CD4-positive, alpha-beta T cell treated with Interleukin-15 for 4 hours (primary cell): Measurements from ENCODE around the gene PTPRN2.
"Not testable (repeated sequence)": the region's sequence is repeated elsewhere in the genome, so short reads cannot be mapped to it uniquely, and the experiment has no call there.

Source experiments
- DNase-seq: peaks from one replicate; pipeline ENCODE4 v3.0.0-alpha.2; 2020; ENCODE audit warnings: low spot score

The PTPRN2 gene

GRCh38 chr7:158301207-158301606 lies 286.4 kb downstream of the PTPRN2 start:
- no peak for DNase-seq

- no peak for DNase-seq
Observed at GRCh38 chr7:158300427-158300826, 287.2 kb downstream of the PTPRN2 start.

GRCh38 chr7:158299607-158300006 lies 288.0 kb downstream of the PTPRN2 start:
- DNase-seq: no peak

DNA sequence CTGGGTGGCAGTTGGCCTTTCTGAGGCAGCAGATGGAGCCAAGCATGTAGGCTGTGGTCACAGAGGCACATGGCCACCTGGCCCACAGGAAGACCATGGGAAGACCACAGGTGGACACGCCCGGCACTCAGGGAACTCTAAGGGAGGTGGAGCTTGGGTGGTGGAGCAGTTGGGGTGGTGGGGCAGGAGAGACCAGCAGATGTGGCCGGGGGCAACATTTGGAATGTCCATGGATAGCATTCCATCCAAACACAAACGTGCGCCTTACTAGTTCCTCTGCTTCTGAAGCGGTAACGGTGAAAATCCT lies 290.9 kb downstream of the PTPRN2 start:
- DNase-seq: no peak

GRCh38 chr7:158295966-158296797 lies 291.4 kb downstream of the PTPRN2 start:
- no peak for DNase-seq

DNA sequence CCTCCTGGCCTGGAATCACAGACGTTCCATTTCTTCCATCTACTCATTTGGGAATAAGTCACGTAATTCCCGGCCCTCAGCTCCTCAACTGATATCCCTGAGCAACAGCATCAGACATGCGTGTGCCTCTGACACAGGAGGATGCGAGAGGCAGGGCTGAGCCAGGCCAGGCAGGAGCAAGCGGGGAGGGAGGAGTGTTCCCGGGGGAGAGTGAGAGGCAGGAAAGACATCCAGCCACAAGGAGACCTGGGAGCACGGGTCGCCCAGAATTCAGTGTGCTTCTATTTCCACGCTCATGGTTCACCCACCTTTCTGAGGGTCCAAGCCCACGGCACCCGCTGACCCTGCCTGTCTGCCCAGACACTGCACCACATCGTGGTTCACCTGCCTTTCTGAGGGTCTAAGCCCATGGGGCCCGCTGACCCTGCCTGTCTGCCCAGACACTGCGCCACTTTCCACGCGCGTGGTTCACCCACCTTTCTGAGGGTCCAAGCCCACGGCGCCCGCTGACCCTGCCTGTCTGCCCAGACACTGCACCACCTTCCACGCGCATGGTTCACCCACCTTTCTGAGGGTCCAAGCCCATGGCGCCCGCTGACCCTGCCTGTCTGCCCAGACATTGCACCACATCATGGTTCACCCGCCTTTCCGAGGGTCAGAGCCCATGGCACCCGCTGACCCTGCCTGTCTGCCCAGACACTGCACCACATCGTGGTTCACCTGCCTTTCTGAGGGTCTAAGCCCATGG lies 293.0 kb downstream of the PTPRN2 start:
- not testable (repeated sequence) for DNase-seq

DNA sequence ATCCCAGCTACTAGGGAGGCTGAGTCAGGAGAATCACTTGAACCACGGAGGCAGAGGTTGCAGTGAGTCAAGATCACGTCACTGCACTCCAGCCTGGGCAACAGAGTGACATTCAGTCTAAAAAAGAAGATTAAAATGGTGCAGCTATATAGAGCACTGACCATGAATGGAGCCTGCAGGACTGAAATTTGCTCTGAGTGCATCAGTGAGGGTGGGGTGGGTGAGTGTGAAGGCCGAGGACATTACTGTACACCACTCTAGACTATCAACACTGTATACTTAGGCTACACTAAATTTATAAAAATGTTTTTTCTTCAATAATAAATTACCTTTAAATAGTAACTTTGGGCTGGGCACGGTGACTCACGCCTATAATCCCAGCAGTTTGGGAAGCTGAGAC lies 294.7 kb downstream of the PTPRN2 start:
- no peak for DNase-seq

DNA sequence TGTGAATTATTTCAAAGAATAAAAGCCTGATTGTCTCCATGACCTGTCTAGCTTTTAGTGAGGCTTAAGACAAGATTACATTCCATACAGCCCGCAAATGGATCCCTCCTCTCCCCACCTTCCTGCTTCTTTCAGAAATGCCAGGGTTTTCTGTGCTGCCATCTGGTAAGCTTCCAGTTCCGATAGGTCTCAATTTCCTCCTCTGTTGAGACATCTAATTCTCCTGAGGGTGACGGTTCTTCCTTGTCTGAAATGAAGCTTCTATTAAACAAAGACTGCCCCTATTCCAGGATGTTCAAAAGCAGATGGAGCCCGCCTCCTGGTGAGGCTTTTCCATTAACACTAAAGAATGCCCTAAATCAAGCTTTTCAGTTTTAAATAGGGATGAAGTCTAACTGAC lies 295.6 kb downstream of the PTPRN2 start:
- no peak for DNase-seq

DNA sequence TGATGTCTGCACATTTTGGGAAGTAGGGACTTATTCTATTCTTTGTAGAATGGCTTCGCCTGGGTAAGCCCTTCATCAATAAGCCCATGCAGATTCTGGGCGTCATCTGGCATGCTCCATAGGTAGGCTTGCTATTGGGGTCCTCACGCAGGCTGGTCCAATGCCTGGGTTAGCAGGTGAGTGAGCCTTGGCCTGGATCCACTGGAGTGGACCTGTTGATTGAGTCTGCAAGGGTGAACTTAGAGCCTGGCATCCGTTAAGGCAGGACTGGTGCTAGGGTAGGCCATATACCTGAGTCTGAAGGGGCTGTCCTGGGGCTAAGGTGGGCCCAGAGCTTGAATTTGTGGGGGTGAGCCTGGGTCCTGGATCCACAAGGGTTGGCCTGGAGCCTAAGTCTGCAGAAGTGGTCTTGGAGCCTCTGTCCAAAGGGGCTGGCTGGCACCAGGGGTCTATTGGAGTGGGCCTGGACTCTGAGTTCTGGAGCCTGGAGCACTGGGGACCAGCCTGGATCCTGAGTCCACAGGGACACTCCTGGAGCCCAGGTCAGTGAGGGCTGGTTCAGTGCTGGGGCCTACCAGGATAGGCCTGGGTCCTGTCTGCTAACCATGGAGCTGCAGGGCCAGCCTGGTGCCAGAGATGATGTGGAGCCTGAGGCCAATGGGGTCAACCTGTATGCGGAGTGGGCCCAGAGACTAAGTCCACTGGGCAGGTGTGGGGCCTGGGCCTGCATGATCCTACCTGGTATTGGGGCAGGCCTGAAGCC lies 297.7 kb downstream of the PTPRN2 start:
- no peak for DNase-seq

DNA sequence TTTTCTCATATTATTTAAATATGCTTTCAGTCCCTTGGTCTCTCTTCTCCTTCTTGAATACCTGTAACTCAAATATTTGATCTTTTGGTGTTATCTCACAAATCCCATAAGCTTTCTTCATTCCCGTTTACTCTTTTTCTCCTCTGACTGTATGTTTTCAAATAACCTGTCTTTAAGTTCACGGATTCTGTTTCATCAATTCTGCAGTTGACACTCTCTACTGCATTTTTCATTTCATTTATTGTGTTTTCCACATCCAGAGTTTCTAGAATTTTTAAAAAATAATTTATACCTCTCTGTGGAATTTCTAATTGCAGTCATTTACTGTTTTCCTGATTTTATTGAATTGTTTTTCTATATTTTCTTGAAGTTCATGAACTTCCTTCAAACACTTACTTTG lies 298.4 kb downstream of the PTPRN2 start:
- DNase-seq: no peak

DNA sequence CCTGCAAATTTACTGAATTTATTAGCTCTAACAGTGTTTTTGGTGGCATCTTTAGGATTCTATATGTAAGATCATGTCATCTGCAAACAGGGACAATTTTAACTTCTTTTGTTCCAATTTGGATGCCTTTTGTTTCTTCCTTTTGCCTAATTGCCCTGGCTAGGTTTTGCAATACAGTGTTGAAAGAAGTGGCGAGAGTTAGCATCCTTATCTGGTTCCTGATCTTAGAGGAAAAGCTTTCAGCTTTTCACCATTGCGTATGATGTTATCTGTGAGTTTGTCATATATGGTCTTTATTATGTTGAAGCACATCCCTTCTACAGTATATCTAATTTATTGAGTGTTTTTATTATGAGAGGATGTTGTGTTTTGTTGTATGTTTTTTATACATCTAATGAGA lies 301.4 kb downstream of the PTPRN2 start:
- DNase-seq: no peak

- DNase-seq: no peak
Observed at GRCh38 chr7:158285383-158285770, 302.2 kb downstream of the PTPRN2 start.

DNA sequence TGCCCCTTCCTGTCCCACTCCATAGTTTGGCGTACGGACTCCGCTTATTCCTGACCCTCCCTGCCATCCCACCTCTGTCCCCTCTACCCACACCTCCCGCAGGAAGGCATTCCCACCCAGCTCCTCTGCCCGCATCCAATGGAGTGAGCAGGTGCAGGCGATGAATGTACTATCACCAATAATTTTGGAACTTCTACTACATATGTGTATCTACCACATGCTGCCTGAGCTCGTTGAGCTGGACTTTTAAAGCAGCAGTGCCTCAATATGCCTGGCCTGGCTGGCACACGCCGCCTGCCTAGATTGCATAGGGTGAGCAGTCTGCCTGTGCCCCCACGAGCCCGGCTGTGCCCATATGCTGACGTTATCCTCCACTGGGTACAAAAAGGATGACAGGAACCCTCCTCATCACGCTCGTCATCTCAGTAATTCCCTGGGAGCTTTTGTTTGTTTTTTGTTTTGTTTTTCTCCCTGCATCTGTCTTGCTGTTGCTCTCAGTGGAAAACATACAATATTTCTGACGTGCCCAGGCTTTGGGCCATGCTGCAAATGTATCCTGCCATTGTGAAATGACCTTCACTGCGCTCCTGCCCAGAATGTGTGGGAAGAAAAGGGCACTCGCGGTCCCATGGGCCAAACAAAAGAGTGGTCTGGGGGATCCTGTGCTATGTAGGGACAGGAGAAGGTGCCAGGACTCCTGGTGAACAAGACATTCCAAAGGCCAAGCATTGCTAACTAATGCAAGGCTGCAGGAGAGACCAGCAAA lies 302.8 kb downstream of the PTPRN2 start:
- no peak for DNase-seq

DNA sequence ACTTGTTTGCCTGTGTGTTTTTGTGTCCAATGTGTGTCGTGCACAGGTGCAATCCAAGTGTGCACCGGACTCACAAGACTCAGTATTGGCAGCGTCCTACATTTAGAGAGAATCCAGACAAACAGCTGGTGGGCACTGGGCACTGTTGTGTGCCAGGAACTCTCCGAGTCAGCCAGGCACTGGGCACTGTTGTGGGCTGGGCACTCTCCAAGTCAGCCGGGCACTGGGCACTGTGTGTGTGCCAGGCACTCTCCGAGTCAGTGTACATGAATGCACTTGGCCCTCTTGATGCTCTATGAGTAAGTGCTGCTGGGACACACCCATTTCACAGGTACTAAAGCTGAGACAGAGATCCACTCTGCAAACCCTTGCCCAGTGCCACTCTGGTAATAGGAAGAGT lies 303.5 kb downstream of the PTPRN2 start:
- no peak for DNase-seq

DNA sequence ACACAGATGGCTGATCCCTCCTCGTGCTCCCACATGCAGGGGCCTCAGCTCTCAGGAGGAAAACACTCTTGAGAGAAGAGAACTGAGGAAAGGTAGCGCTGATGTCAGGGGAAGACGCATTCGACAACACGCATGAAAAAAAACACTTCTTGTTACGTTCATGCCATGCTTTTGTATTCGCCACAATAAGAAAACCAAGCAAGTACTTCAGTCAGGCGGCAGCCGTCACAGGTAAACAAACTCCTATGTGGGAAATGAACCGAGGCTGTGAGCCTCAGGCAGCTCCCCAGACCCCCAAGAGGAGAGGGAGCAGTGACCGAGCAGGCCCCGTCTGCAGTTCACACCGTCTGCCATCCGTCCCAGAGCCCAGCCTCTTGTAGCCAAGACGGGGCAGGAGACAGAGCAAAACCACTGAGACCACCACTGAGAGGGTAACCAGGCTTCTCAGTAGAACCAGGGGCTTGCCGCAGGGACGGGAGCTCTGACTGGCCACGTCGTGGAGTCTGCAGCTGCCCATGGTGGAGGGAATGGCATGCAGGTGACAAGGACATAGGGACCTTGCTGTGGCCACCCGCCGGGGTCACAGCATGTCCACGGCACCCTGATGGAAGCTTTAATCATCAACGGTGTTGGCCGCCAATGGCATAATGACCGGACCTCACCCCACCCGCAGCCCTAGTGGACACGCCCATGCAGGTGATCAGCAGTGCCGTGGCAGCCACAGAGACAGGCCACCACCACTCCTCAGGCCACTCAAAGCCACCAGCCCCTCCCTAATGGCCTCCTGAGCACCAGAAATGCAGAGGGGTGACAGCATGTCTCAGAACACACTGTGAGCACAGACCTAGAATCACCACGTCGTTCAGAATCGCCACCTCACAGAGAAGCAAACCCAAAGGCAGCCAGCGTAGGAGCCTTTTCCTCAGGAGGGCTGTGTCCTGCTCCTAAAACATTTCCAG lies 304.3 kb downstream of the PTPRN2 start:
- no peak for DNase-seq

- DNase-seq: no peak
Observed at GRCh38 chr7:158282461-158283001, 305.1 kb downstream of the PTPRN2 start.

GRCh38 chr7:158281441-158281840 lies 306.2 kb downstream of the PTPRN2 start:
- no peak for DNase-seq

DNA sequence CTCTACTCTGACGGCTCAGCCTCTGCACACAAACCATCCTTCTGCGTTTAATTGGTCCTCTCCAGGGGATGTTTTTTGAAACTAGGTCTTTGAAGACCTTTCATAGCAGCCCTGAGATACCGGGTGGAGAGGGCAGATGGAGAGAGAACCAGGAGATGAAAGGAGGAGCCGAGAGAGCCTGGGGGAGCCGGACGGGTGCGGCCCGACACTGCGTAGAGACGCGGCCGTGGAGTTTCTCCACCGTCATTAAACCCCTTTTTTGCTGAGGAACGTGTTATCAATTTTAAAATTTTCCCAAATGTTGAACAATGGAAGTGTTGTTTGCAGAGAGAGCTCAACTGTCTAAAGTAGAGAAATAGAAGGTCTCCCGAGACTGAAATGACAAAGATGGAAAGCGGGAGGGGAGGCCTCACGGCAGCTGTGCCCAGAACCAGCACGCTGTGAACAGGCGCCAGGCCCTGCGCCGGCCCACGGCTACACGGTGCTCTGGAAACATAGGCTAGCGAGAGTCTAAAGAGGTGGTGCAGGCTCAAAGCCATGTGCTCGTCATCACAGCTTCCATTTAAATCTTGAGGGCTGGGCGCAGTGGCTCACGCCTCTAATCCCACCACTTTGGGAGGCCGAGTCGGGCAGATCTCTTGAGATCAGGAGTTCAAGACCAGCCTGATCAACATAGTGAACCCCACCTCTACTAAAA lies 307.0 kb downstream of the PTPRN2 start:
- DNase-seq: no peak

DNA sequence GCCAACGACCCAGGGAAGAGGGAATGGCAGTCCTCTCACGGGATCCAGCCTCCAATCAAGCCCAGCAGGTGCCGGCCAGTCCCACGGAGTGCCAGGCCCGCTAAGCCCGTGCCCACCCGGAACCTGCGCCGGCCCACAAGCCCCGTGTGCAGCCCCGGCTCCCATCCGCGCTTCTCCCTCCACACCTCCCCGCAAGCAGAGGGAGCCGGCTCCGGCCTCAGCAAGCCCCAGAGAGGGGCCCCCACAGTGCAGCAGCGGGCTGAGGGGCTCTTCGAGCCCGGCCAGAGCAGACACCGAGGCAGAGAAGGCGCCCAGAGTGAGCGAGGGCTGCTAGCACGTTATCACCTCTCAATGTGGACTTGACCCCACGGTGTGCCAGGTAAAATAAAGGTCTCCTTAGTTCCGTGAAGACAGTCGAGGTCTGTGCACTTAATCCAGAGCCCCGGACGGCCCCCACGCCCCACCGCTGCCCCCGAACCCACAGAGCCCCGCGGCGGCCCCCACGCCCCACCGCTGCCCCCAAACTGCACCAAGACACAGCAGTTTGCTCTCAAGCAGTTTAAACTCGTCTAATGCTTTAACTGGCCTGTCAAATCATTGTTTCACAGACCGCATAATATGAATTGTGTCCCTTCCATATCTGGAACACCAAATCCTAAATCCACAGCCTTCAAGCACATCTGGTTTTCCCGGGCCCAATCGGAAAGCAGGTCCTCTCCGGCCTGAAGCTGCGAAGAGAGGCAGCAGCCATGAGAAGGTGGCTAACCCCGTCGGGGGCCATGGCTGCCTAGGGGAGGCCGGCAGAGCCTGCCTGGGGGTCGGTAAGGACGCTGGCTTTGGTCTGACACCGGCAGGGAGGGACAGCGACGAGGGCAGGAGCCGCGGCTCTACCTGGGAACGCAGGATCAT lies 307.8 kb downstream of the PTPRN2 start:
- DNase-seq: no peak
